NCI-H187 (cell line): ENCODE measurements around the gene PNLIP.

Experiments
- DNase-seq, 2 experiments: peaks; one replicate each; lab custom pipeline; 2025; lab: John Stamatoyannopoulos, UW

The PNLIP gene

DNA sequence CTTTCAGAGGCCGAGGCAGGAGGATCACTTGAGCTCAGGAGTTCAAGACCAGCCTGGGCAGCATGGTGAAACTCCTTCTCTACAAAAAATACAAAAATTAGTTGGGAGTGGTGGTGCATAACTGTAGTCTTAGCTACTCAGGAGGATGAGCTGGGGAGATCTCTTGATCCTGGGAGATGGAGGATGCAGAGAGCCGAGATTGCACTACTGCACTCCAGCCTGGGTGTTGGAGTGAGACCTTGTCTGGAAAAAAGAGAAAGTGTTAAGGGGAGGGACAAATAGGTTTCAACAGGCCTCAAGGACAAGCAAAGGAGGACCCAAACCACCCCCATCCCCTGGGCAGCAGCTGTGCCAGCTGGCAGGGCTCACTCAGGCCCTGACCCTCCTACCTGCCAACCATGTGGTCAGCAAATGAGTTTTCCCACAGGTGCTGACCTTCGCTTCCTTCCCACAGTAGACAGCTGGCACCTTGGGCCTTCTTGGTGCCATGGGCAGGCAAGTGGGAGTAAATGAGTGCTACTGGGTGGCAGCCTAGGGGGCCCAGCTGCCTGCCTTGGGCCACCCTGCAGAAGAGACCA is 69.6 kb downstream of the PNLIP start:
- DNase-seq, result no peak
